Neuronal stem cell (in vitro differentiated cells): Measurements from ENCODE around the gene MED25.

Experiments
- DNase-seq: peaks from one replicate; pipeline ENCODE4 v3.0.0-alpha.2; 2013; ENCODE audit warnings: low spot score
- H2AFZ ChIP-seq: one replicate; pipeline ENCODE4 v1.6.1; 2013; ENCODE audit warnings: mild to moderate bottlenecking, low read length, inconsistent platforms
- H2AK5ac ChIP-seq: 2 replicates; pipeline ENCODE4 v1.6.1; 2013; ENCODE audit warnings: low read depth, mild to moderate bottlenecking, inconsistent platforms, low read length, moderate library complexity, mixed read lengths
- H2BK120ac ChIP-seq: 2 replicates; pipeline ENCODE4 v1.6.1; 2013; ENCODE audit warnings: low read depth, mild to moderate bottlenecking, inconsistent platforms, low read length, moderate library complexity, mixed read lengths
- H2BK12ac ChIP-seq: one replicate; pipeline ENCODE4 v1.6.1; 2013; ENCODE audit warnings: low read length, inconsistent platforms
- H2BK15ac ChIP-seq: 2 replicates; pipeline ENCODE4 v1.6.1; 2013; ENCODE audit warnings: mild to moderate bottlenecking, low read length, inconsistent platforms, mixed read lengths
- H2BK5ac ChIP-seq: one replicate; pipeline ENCODE4 v1.6.1; 2013; ENCODE audit warnings: inconsistent platforms, mild to moderate bottlenecking, low read length, moderate library complexity
- H3K14ac ChIP-seq: one replicate; pipeline ENCODE4 v1.6.1; 2013; ENCODE audit warnings: low read length, inconsistent platforms
- H3K18ac ChIP-seq: 2 replicates; pipeline ENCODE4 v1.6.1; 2013; ENCODE audit warnings: low read length, inconsistent platforms
- H3K23ac ChIP-seq: 2 replicates; pipeline ENCODE4 v1.6.1; 2013; ENCODE audit warnings: low read depth, mild to moderate bottlenecking, mixed read lengths, low read length, inconsistent platforms; ENCODE audit not compliant: poor library complexity
- H3K27ac ChIP-seq: replicated peaks from 3 replicates; pipeline ENCODE4 v1.5.1; 2013; ENCODE audit warnings: low read length, inconsistent platforms
- H3K27me3 ChIP-seq, 3 experiments: 2 replicates each; pipeline ENCODE4 v1.6.1; 2013; ENCODE audit warnings: low read length in 3 of 3, mild to moderate bottlenecking in 2 of 3, inconsistent platforms in 1 of 3, low read depth in 1 of 3, mixed read lengths in 1 of 3, moderate library complexity in 1 of 3; ENCODE audit not compliant: control insufficient read depth in 3 of 3, insufficient read depth in 3 of 3
- H3K36me3 ChIP-seq, 2 donors: replicated peaks in 1 of 2; 2 replicates each; pipeline ENCODE4 v1.6.1; 2013; ENCODE audit warnings: low read length in 2 of 2; ENCODE audit not compliant: control insufficient read depth in 2 of 2, insufficient read depth in 2 of 2
- H3K4ac ChIP-seq: 2 replicates; pipeline ENCODE4 v1.6.1; 2013; ENCODE audit warnings: inconsistent platforms, mild to moderate bottlenecking, low read length, moderate library complexity
- H3K4me1 ChIP-seq, 2 donors: 1 replicate in 1 of 2; 2 replicates in 1 of 2; pipeline ENCODE4 v1.6.1; 2013; ENCODE audit warnings: low read length in 2 of 2, low read depth in 1 of 2; ENCODE audit not compliant: control insufficient read depth in 2 of 2, insufficient read depth in 1 of 2
- H3K4me2 ChIP-seq: one replicate; pipeline ENCODE4 v1.6.1; 2013; ENCODE audit warnings: mild to moderate bottlenecking, low read length, inconsistent platforms; ENCODE audit not compliant: insufficient read depth, poor library complexity, severe bottlenecking
- H3K4me3 ChIP-seq, 2 donors: 2 replicates each; pipeline ENCODE4 v1.5.1; 2013; ENCODE audit warnings: low read length in 2 of 2, mild to moderate bottlenecking in 2 of 2, inconsistent platforms in 1 of 2, moderate library complexity in 1 of 2
- H3K79me1 ChIP-seq: one replicate; pipeline ENCODE4 v1.6.1; 2013; ENCODE audit warnings: low read depth, mild to moderate bottlenecking, inconsistent platforms, low read length, moderate library complexity
- H3K9ac ChIP-seq: one replicate; pipeline ENCODE4 v1.6.1; 2013; ENCODE audit warnings: mild to moderate bottlenecking, low read depth, low read length, inconsistent platforms; ENCODE audit not compliant: poor library complexity
- H3K9me3 ChIP-seq, 2 donors: replicated peaks in 1 of 2; 2 replicates each; pipeline versions ENCODE3 to v1.6.1; 2013; ENCODE audit warnings: low read length in 2 of 2, mild to moderate bottlenecking in 2 of 2, inconsistent platforms in 1 of 2, low read depth in 1 of 2, mixed read lengths in 1 of 2, moderate library complexity in 1 of 2; ENCODE audit not compliant: control insufficient read depth in 2 of 2, insufficient read depth in 1 of 2
- H4K8ac ChIP-seq: one replicate; pipeline ENCODE4 v1.6.1; 2013; ENCODE audit warnings: low read depth, mild to moderate bottlenecking, inconsistent platforms, low read length, moderate library complexity
- H4K91ac ChIP-seq: one replicate; pipeline ENCODE4 v1.6.1; 2013; ENCODE audit warnings: low read length, low read depth, mild to moderate bottlenecking, inconsistent platforms; ENCODE audit not compliant: poor library complexity
- WGBS, 2 donors: extraction: QIAGEN DNeasy Blood & Tissue Kit; methylation state at CpG; one replicate each; pipeline ENCODE4 v1.1.7; 2013; ENCODE audit warnings: missing lambda C conversion rate in 2 of 2, mixed read lengths in 1 of 2; ENCODE audit not compliant: insufficient read length in 2 of 2, insufficient replicate concordance in 1 of 2; ENCODE audit errors: extremely low coverage in 2 of 2; 5-methylcytosine and 5-hydroxymethylcytosine counted together

Gene MED25

DNA sequence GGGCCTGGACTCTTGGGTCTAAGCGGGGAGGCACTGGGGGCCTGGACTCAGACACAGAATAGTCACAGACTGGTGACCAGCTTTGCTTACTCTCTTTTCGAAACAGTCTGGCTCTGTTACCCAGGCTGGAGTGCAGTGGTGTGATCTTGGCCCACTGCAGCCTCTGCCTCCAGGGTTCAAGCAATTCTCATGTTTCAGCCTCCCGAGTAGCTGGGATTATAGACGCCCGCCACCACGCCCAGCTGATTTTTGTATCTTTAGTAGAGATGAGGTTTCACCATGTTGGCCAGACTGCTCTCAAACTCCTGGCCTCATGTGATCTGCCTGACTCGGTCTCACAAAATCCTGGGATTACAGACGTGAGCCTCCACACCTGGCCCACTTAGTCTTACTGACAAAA, 11.1 kb downstream of the MED25 start:
- H3K79me1 ChIP-seq, result peaks cover 26% of the 10 kb centered on the region
- H2BK15ac ChIP-seq, result no peak overlapping the region
- H3K9me3 ChIP-seq, result no peaks in the 10 kb centered on the region
- H4K8ac ChIP-seq, result no peak overlapping the region
- H3K23ac ChIP-seq, result no peak overlapping the region
- WGBS, 2 donors, result no CpG with 5 or more reads among the region's 8 CpGs
- H3K27me3 ChIP-seq, result no peaks in the 10 kb centered on the region
- peaks cover 47 to 89% of the 10 kb centered on the region in 2 donors for H3K36me3 ChIP-seq
- no peak overlapping the region for H3K4ac ChIP-seq
- no peak overlapping the region for H3K27ac ChIP-seq
- no peak overlapping the region for H2AK5ac ChIP-seq
- H3K4me3 ChIP-seq, result no peak overlapping the region
- no peak overlapping the region for H2BK12ac ChIP-seq
- no peak overlapping the region for H2AFZ ChIP-seq
- no peak overlapping the region for H3K14ac ChIP-seq
- no peak overlapping the region for H3K9ac ChIP-seq
- no peak for DNase-seq
- no peak overlapping the region for H3K18ac ChIP-seq
- H2BK120ac ChIP-seq, result no peak overlapping the region
- H4K91ac ChIP-seq, result no peak overlapping the region
- H2BK5ac ChIP-seq, result no peak overlapping the region
- no peak overlapping the region for H3K4me2 ChIP-seq
- H3K4me1 ChIP-seq, result no peaks in the 10 kb centered on the region

- Histone ChIP-seq H3K14ac (no peak overlapping the region), H3K27ac (no peak overlapping the region), H2BK15ac (no peak overlapping the region), H4K8ac (no peak overlapping the region), H3K4me3 (no peak overlapping the region), H3K36me3 (peaks cover 49 to 89% of the 10 kb centered on the region in 2 donors), H3K9ac (no peak overlapping the region), H2BK12ac (no peak overlapping the region), H3K27me3 (no peaks in the 10 kb centered on the region), H3K4me1 (no peaks in the 10 kb centered on the region), H3K18ac (no peak overlapping the region), H3K9me3 (no peaks in the 10 kb centered on the region), H2AK5ac (no peak overlapping the region), H3K79me1 (peaks cover 24% of the 10 kb centered on the region), H2BK5ac (no peak overlapping the region), H3K4ac (no peak overlapping the region), H3K4me2 (no peak overlapping the region), H2AFZ (no peak overlapping the region), H4K91ac (no peak overlapping the region), H2BK120ac (no peak overlapping the region), H3K23ac (no peak overlapping the region)
- no peak for DNase-seq
- WGBS, 2 donors, result no CpG with 5 or more reads among the region's 18 CpGs
Measured at GRCh38 chr19:49829721-49830120, 11.6 kb downstream of the MED25 start.

- Histone ChIP-seq H2BK15ac (no peak overlapping the region), H2AFZ (no peak overlapping the region), H3K27ac (no peak overlapping the region), H2BK5ac (peak overlapping the region; percentile 60), H3K9me3 (no peaks in the 10 kb centered on the region), H3K27me3 (no peaks in the 10 kb centered on the region), H3K18ac (no peak overlapping the region), H4K91ac (no peak overlapping the region), H3K36me3 (peaks cover 55 to 95% of the 10 kb centered on the region in 2 donors), H2BK12ac (no peak overlapping the region), H3K9ac (no peak overlapping the region), H3K4me3 (no peak overlapping the region), H3K4ac (no peak overlapping the region), H3K4me1 (no peaks in the 10 kb centered on the region), H2AK5ac (no peak overlapping the region), H3K4me2 (no peak overlapping the region), H3K23ac (no peak overlapping the region), H2BK120ac (no peak overlapping the region), H3K14ac (no peak overlapping the region), H4K8ac (no peak overlapping the region), H3K79me1 (peaks cover 24% of the 10 kb centered on the region)
- WGBS, 2 donors, result no CpG with 5 or more reads among the region's 12 CpGs
- no peak for DNase-seq
Measured at GRCh38 chr19:49830766-49831165, 12.7 kb downstream of the MED25 start.

DNA sequence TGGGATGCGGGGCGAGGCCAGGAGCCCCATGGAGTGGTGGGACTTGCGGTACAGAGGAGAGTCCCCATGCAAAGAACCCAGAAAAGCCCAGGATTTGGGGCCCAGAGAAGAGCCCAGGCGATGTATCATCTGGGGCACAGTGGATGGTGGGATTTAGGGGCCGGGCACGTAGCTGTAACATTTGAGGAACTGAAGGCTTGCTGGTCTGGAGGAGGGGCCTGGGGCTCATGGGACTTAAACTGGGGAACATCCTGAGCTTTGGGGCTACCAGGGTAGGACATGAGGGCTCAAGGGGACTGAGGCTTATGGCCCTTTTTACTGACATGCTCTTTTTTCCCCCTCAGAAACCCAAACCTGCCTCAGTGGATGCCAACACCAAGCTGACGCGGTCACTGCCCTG, 13.5 kb downstream of the MED25 start:
- Histone ChIP-seq H3K36me3 (peaks cover 54 to 95% of the 10 kb centered on the region in 2 donors), H3K4me1 (no peaks in the 10 kb centered on the region), H2BK12ac (no peak overlapping the region), H3K18ac (no peak overlapping the region), H3K27me3 (no peaks in the 10 kb centered on the region), H2AK5ac (no peak overlapping the region), H3K9ac (no peak overlapping the region), H4K8ac (no peak overlapping the region), H2BK5ac (no peak overlapping the region), H3K14ac (no peak overlapping the region), H3K9me3 (no peaks in the 10 kb centered on the region), H2BK120ac (no peak overlapping the region), H3K23ac (peak overlapping the region; percentile 31), H3K27ac (no peak overlapping the region), H4K91ac (no peak overlapping the region), H3K4me3 (no peak overlapping the region), H2AFZ (no peak overlapping the region), H3K4me2 (no peak overlapping the region), H2BK15ac (no peak overlapping the region), H3K79me1 (peaks cover 19% of the 10 kb centered on the region), H3K4ac (no peak overlapping the region)
- WGBS, 2 donors, result no CpG with 5 or more reads among the region's 8 CpGs
- no peak for DNase-seq
